HEK293 (cell line): ENCODE measurements around the gene PRSS2.

Source experiments
- HOXD13 ChIP-seq: sonication (generic); formaldehyde crosslinking; IDR thresholded peaks from 2 replicates; pipeline ENCODE4 v1.8.0; 2022; ENCODE audit warnings: missing genetic modification reagents, borderline replicate concordance
- KLF10 ChIP-seq: fragments of 450-650 bp; IDR thresholded peaks from 2 replicates; pipeline ENCODE4 v1.5.1; 2018; ENCODE audit warnings: missing biosample characterization, mild to moderate bottlenecking, missing genetic modification characterization
- YY1 ChIP-seq: fragments of 450-650 bp; formaldehyde crosslinking; IDR thresholded peaks from 2 replicates; pipeline ENCODE4 v1.5.1; 2018; ENCODE audit warnings: missing biosample characterization, missing genetic modification characterization
- ZBTB21 ChIP-seq: fragments of 450-650 bp; formaldehyde crosslinking; IDR thresholded peaks from 2 replicates; pipeline ENCODE4 v1.5.1; 2017; ENCODE audit warnings: missing biosample characterization, missing genetic modification characterization
- ZNF114 ChIP-seq: fragments of 450-650 bp; formaldehyde crosslinking; IDR thresholded peaks from 2 replicates; pipeline ENCODE4 v1.5.0; 2017; ENCODE audit warnings: missing biosample characterization, missing genetic modification characterization
- ZNF292 ChIP-seq: fragments of 450-650 bp; formaldehyde crosslinking; IDR thresholded peaks from 2 replicates; pipeline ENCODE4 v1.5.1; 2016; ENCODE audit warnings: low read depth, missing biosample characterization, missing genetic modification characterization, borderline replicate concordance
- ZNF514 ChIP-seq: fragments of 450-650 bp; formaldehyde crosslinking; IDR thresholded peaks from 2 replicates; pipeline ENCODE4 v1.5.1; 2016; ENCODE audit warnings: missing biosample characterization, missing genetic modification characterization
- ZNF596 ChIP-seq: fragments of 450-650 bp; IDR thresholded peaks from 2 replicates; pipeline ENCODE4 v1.5.0; 2018; ENCODE audit warnings: missing biosample characterization, mild to moderate bottlenecking, missing genetic modification characterization, moderate library complexity
- TF ChIP-seq, protein P1 (sequence below): fragments of 450-650 bp; formaldehyde crosslinking; IDR thresholded peaks from 2 replicates; pipeline ENCODE4 v1.5.1; 2016; ENCODE audit warnings: missing biosample characterization, missing genetic modification characterization
- TF ChIP-seq, protein P2 (sequence below): fragments of 450-650 bp; formaldehyde crosslinking; IDR thresholded peaks from 2 replicates; pipeline ENCODE4 v1.5.1; 2016; ENCODE audit warnings: missing biosample characterization, missing genetic modification characterization

DNA sequence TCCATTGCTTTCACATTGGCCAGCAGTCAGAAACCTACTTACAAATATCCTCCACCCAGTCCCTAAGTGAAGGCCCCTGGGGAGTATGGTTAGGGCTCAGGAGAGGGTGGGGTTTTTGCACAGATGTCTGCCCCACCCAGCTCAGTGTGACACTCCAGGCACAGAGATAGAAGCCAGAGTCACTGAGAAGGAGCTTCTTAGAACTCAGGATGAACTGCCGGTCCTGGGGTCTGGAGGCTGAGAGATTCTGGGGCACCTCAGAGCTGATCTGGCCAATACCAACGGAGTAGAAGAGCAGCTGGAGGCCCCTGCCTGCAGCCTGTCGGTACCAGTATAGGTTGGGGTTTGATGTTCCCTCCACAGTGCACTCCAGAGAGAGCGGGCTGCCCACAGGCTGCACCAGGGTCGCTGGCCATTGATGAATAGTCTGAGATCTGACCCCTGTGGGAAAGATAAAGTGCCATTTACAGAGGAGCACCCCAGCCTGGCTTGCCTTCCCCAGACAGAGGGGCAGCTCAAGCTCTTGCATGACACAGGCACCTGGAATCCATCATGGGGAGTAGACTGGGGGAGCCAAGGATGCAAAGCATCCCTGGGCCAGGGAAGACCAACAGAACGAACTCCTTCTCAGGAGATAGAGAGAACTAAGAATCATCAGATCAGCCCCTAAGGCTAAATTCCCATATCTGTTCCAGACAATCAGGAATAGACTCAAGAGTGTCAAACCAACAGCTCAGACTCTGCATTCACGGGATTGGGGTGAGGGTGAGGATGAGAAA, 41.9 kb downstream of the PRSS2 start:
- TF ChIP-seq ZNF514 (tag by site-specific recombination) (no peak), ZBTB21 (tag by site-specific recombination) (no peak), ZNF292 (no peak), ZNF114 (tag by site-specific recombination) (no peak), KLF10 (no peak), HOXD13 (no peak), ZNF596 (tag by site-specific recombination) (no peak), YY1 (no peak)
- TF ChIP-seq, protein P1, sequence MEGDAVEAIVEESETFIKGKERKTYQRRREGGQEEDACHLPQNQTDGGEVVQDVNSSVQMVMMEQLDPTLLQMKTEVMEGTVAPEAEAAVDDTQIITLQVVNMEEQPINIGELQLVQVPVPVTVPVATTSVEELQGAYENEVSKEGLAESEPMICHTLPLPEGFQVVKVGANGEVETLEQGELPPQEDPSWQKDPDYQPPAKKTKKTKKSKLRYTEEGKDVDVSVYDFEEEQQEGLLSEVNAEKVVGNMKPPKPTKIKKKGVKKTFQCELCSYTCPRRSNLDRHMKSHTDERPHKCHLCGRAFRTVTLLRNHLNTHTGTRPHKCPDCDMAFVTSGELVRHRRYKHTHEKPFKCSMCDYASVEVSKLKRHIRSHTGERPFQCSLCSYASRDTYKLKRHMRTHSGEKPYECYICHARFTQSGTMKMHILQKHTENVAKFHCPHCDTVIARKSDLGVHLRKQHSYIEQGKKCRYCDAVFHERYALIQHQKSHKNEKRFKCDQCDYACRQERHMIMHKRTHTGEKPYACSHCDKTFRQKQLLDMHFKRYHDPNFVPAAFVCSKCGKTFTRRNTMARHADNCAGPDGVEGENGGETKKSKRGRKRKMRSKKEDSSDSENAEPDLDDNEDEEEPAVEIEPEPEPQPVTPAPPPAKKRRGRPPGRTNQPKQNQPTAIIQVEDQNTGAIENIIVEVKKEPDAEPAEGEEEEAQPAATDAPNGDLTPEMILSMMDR (tag by site-specific recombination), result no peak
- TF ChIP-seq, protein P2, sequence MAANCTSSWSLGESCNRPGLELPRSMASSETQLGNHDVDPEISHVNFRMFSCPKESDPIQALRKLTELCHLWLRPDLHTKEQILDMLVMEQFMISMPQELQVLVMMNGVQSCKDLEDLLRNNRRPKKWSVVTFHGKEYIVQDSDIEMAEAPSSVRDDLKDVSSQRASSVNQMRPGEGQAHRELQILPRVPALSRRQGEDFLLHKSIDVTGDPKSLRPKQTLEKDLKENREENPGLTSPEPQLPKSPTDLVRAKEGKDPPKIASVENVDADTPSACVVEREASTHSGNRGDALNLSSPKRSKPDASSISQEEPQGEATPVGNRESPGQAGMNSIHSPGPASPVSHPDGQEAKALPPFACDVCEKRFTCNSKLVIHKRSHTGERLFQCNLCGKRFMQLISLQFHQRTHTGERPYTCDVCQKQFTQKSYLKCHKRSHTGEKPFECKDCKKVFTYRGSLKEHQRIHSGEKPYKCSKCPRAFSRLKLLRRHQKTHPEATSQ, result no peak
